HepG2 (cell line): ENCODE measurements around the gene TTC28.

Experiments
- CTCF ChIP-seq: sonication (generic); formaldehyde crosslinking; IDR thresholded peaks from 2 replicates; pipeline ENCODE4 v1.5.0; 2020; ENCODE audit warnings: mild to moderate bottlenecking, missing genetic modification reagents, moderate library complexity
- E2F1 ChIP-seq: sonication (generic); formaldehyde crosslinking; IDR thresholded peaks from 2 replicates; pipeline ENCODE4 v1.5.0; 2020; ENCODE audit warnings: missing genetic modification reagents
- EZH2 ChIP-seq: conservative IDR thresholded peaks from 2 replicates; pipeline ENCODE4 v1.6.1; 2012; ENCODE audit warnings: mild to moderate bottlenecking, low read depth, low read length, moderate library complexity
- GATAD2A ChIP-seq: IDR thresholded peaks from 2 replicates; pipeline ENCODE4 v1.6.1; 2016
- PBX3 ChIP-seq: sonication (generic); formaldehyde crosslinking; IDR thresholded peaks from 2 replicates; pipeline ENCODE4 v1.8.1; 2023; ENCODE audit warnings: missing genetic modification reagents, inconsistent platforms, borderline replicate concordance
- POLR2A ChIP-seq, 2 experiments: IDR thresholded peaks; 2 replicates each; pipeline ENCODE4 v1.6.1; 2011; ENCODE audit warnings: low read depth in 2 of 2, low read length in 2 of 2, mild to moderate bottlenecking in 1 of 2, moderate library complexity in 1 of 2; ENCODE audit not compliant: insufficient read depth in 1 of 2
- SMARCC2 ChIP-seq: fragments of 450-650 bp; IDR thresholded peaks from 2 replicates; pipeline ENCODE4 v1.6.1; 2017; ENCODE audit warnings: antibody characterized with exemption, mild to moderate bottlenecking
- ZBTB4 ChIP-seq: sonication (generic); formaldehyde crosslinking; IDR thresholded peaks from 2 replicates; pipeline ENCODE4 v1.4.0; 2020; ENCODE audit warnings: missing genetic modification reagents, mild to moderate bottlenecking, borderline replicate concordance
- ZMAT3 ChIP-seq: sonication (generic); formaldehyde crosslinking; conservative IDR thresholded peaks from 2 replicates; pipeline ENCODE4 v1.7.0; 2021; ENCODE audit warnings: missing genetic modification reagents
- ZNF136 ChIP-seq: sonication (generic); formaldehyde crosslinking; IDR thresholded peaks from 2 replicates; pipeline ENCODE4 v1.8.1; 2022; ENCODE audit warnings: low read depth, mild to moderate bottlenecking, moderate library complexity, missing genetic modification reagents

GRCh38 chr22:28473258-28473657 is 206.4 kb downstream of the TTC28 start:
- TF ChIP-seq CTCF (CRISPR knock-in tag) (no peak), ZMAT3 (no peak), E2F1 (CRISPR knock-in tag) (no peak), GATAD2A (no peak), ZNF136 (no peak), PBX3 (no peak), ZBTB4 (CRISPR knock-in tag) (no peak), POLR2A (IDR thresholded peaks at IDR 0.05; ENCODE audit: insufficient read depth in 1 of 2, low read depth in 2 of 2, low read length in 2 of 2) (no peak), SMARCC2 (no peak), EZH2 (no peak)
